ENCODE data around the gene SLC16A9. TPM values are rescaled to one million over a fixed set of nuclear protein-coding genes. Genes with fewer than 3 reads are reported as not detected.

SLC16A9 gene
- total RNA-seq, 4 donors from 2014 or later, result 0.17 to 0.82 (median 0.39) TPM

GRCh38 chr10:59724098-59724938 is 14.7 kb upstream of the SLC16A9 start:
- TF ChIP-seq, protein P1, sequence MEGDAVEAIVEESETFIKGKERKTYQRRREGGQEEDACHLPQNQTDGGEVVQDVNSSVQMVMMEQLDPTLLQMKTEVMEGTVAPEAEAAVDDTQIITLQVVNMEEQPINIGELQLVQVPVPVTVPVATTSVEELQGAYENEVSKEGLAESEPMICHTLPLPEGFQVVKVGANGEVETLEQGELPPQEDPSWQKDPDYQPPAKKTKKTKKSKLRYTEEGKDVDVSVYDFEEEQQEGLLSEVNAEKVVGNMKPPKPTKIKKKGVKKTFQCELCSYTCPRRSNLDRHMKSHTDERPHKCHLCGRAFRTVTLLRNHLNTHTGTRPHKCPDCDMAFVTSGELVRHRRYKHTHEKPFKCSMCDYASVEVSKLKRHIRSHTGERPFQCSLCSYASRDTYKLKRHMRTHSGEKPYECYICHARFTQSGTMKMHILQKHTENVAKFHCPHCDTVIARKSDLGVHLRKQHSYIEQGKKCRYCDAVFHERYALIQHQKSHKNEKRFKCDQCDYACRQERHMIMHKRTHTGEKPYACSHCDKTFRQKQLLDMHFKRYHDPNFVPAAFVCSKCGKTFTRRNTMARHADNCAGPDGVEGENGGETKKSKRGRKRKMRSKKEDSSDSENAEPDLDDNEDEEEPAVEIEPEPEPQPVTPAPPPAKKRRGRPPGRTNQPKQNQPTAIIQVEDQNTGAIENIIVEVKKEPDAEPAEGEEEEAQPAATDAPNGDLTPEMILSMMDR (IDR thresholded peaks at IDR 0.05; ENCODE audit: low read depth), result no peak

GRCh38 chr10:59720377-59720776 is 10.7 kb upstream of the SLC16A9 start:
- TF ChIP-seq, protein P1 (IDR thresholded peaks at IDR 0.05; ENCODE audit: low read depth), result no peak

DNA sequence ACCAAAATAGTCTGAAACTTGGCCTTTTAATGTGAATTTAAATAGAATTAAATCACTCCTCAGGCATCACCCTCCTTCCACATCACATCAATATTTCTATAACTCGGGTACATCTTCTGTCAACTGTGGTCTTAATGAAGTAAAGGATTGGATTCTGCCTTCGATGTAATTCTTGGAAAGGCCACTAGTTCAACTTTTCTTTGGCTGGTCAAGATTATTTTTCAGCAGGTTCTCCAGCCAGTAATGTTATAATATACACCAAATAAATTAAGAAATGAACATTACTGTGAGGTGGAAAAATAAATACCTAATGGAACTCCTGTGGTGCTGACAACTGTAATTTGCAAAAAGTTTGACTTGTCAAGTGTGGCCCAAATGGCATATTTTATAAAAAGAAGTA is 9.7 kb upstream of the SLC16A9 start:
- TF ChIP-seq, protein P1 (IDR thresholded peaks at IDR 0.05; ENCODE audit: low read depth), result no peak

GRCh38 chr10:59718257-59718656 is 8.6 kb upstream of the SLC16A9 start:
- TF ChIP-seq, protein P1 (IDR thresholded peaks at IDR 0.05; ENCODE audit: low read depth), result no peak

GRCh38 chr10:59713196-59713821 is 3.7 kb upstream of the SLC16A9 start:
- TF ChIP-seq, protein P1 (IDR thresholded peaks at IDR 0.05; ENCODE audit: low read depth), result no peak

DNA sequence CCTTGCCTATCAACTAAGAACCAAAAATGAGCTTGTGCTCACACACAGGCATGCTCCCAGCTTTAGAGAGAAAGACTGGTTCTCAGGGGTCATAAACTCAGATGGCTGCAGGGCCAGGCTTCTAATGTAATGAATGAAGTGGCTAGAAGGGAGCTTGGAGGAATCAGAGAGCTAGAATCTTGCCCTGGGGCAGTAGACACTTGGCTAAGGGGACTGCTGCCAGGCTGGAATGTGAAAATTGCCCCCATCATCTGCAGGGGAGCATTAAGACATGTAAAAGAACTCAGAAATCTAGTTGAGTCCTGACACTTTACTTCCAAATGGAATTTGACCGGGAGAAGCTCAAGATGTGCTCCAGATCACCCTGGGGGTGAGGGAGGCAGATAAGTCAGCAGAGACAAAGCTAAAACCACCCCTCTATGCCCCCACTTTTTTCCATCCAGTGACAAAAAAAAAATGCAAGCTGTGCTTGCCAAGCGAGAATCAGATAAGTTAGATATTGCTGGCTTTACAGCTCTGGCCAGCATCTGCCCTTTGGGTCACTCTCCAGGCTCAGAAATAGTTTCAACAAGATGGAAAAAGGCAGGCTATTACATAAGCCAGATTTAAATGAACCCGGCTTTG is 2.3 kb upstream of the SLC16A9 start:
- TF ChIP-seq, protein P1 (IDR thresholded peaks at IDR 0.05; ENCODE audit: low read depth), result no peak

- TF ChIP-seq, protein P1 (IDR thresholded peaks at IDR 0.05; ENCODE audit: low read depth), result no peak
Measured at GRCh38 chr10:59708816-59709394, 745 bp downstream of the SLC16A9 start.
